ENCODE measurements around the gene KCNIP3. TPM values are rescaled to one million over a fixed set of nuclear protein-coding genes. Genes with fewer than 3 reads are reported as not detected.

KCNIP3 gene
- total and polyA plus RNA-seq, 2 donors (not counting 1 experiment from before 2014, with no cell fraction given): not detected

DNA sequence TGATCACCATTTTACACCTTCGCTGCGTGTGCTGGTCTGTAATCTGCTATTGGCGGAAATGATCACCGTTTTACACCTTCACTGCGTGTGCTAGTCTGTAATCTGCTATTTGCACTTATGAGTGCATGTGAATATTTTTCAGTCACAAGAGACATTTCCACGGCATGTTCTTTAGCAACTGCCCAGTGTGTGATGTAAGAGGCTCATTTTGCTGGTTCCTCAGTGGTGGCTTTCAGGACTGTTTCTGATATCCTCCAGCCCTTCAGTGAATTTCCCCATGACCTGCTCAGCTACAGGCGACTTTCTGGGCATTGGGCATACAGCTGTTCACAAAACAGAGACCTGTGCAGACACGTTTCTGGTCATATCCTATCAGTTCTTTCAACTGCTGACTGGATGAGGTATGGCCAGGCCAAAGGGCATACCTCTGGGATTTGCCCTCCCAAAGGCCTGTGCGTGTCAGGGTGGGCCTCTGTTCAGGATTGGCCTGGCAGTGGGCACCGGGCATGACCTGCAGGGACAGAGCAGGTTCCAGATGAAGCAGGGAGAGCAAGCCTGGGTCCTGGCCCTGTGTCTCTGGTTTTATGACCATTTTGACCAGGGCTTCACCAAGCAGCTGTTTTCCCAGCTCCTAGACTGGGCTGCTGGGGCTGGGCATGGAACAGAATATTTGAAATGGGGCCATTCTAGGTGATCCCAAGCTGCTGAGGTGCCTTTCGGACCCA is 23.4 kb upstream of the KCNIP3 start:
- no peak overlapping the region for H2AFZ ChIP-seq (ENCODE audit: insufficient read depth, low read depth, low read length, poor library complexity, severe bottlenecking)
- intact Hi-C loops (cut with micrococcal nuclease): no loop called here
- ChIA-PET POLR2A (no interaction called here), CTCF (no interaction called here)
- H3K79me2 ChIP-seq (ENCODE audit: control insufficient read depth, insufficient read depth, low read length): no peaks in the 10 kb centered on the region
- Mint-ChIP-seq H3K27me3 (no peaks in the 10 kb centered on the region), H3K4me1 (no peaks in the 10 kb centered on the region), H3K27ac (no peak overlapping the region), H3K4me3 (no peak overlapping the region), H3K9me3 (ENCODE audit: insufficient read depth) (no peaks in the 10 kb centered on the region)
- no peak overlapping the region for H3K9ac ChIP-seq (ENCODE audit: low read length)
- no peaks in the 10 kb centered on the region for H3K36me3 ChIP-seq (replicated peaks in 1 of 2; ENCODE audit: control extremely low read depth in 1 of 2, control insufficient read depth in 1 of 2, extremely low read depth in 1 of 2, insufficient read depth in 2 of 2, low read length in 1 of 2)
- H3K9me3 ChIP-seq (ENCODE audit: control extremely low read depth in 1 of 3, control insufficient read depth in 2 of 3, insufficient read depth in 1 of 3, low read length in 2 of 3): no peaks in the 10 kb centered on the region
- no peaks in the 10 kb centered on the region for H3K27me3 ChIP-seq (replicated peaks in 1 of 4; ENCODE audit: control extremely low read depth in 1 of 4, control insufficient read depth in 3 of 4, insufficient read depth in 4 of 4, low read length in 3 of 4)
- no peaks in the 10 kb centered on the region for H3K4me1 ChIP-seq (ENCODE audit: control insufficient read depth in 2 of 2, insufficient read depth in 2 of 2, low read length in 2 of 2)
- H3K27ac ChIP-seq (ENCODE audit: low read length in 2 of 2): no peak overlapping the region
- TF ChIP-seq EZH2 (IDR thresholded peaks at IDR 0.05; ENCODE audit: borderline replicate concordance, insufficient read depth, low read depth, low read length, poor library complexity, severe bottlenecking): no peak
- TF ChIP-seq, protein P1, sequence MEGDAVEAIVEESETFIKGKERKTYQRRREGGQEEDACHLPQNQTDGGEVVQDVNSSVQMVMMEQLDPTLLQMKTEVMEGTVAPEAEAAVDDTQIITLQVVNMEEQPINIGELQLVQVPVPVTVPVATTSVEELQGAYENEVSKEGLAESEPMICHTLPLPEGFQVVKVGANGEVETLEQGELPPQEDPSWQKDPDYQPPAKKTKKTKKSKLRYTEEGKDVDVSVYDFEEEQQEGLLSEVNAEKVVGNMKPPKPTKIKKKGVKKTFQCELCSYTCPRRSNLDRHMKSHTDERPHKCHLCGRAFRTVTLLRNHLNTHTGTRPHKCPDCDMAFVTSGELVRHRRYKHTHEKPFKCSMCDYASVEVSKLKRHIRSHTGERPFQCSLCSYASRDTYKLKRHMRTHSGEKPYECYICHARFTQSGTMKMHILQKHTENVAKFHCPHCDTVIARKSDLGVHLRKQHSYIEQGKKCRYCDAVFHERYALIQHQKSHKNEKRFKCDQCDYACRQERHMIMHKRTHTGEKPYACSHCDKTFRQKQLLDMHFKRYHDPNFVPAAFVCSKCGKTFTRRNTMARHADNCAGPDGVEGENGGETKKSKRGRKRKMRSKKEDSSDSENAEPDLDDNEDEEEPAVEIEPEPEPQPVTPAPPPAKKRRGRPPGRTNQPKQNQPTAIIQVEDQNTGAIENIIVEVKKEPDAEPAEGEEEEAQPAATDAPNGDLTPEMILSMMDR (IDR thresholded peaks at IDR 0.05): no peak
- H3K4me2 ChIP-seq (replicated peaks; ENCODE audit: low read depth, low read length, poor library complexity, severe bottlenecking): no peak overlapping the region
- WGBS (ENCODE audit: insufficient coverage): 87% methylated on average over 9 of the region's 11 CpGs
- no peaks in the 10 kb centered on the region for H4K20me1 ChIP-seq (ENCODE audit: control insufficient read depth, insufficient read depth, low read length, poor library complexity, severe bottlenecking)
- ATAC-seq (ENCODE audit: low read depth): no peak
- H3K4me3 ChIP-seq (ENCODE audit: control extremely low read depth in 1 of 5, extremely low read depth in 1 of 5, insufficient read depth in 1 of 5, low read depth in 2 of 5, low read length in 4 of 5): no peak overlapping the region
- no peak for DNase-seq

DNA sequence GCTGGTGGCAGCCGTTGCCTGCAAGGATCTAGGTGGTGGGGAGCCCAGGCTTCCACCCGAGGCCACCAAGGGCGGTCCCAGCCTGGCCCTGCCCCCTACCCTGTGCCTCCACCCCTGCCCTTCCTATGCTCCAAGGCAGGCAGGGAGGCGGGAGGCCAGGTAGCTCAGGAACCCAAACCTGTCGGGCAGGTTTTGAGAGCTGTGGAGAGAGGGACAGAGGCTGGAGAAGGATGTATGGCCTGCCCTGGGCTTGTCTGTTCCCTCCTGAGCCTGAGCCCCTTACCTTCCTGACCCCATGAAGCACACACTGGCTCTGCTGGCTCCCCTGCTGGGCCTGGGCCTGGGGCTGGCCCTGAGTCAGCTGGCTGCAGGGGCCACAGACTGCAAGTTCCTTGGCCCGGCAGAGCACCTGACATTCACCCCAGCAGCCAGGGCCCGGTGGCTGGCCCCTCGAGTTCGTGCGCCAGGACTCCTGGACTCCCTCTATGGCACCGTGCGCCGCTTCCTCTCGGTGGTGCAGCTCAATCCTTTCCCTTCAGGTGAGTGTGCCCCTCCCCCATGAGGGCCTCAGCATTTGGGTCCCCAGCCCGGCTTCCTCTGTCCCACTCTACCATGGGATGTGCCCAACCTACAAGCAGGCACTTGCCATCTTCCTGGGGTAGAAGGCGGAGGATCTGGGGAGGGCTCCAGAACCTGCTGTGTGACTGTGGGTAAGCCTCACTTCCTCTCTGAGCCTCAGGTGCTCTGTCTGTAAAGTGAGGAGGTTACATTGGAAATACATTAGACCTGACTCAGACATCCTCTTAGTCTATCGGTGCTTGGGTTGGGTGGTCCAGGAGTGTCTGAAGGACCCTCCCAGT is 22.6 kb upstream of the KCNIP3 start, which contains the start of gene PROM2:
PROM2 (plus strand) TSS at position 159 of the 860 bp plus-strand sequence; CDS start at position 296, 137 bp downstream.
- no peak within 1 kb of the TSS for H3K4me2 ChIP-seq (replicated peaks; ENCODE audit: low read depth, low read length, poor library complexity, severe bottlenecking)
- Mint-ChIP-seq H3K27ac (no peak within 1 kb of the TSS), H3K27me3 (no peaks in the 10 kb centered on the region), H3K9me3 (ENCODE audit: insufficient read depth) (no peaks in the 10 kb centered on the region), H3K4me1 (no peaks in the 10 kb centered on the region), H3K4me3 (no peak within 1 kb of the TSS)
- 92% methylated on average over 14 of the region's 17 CpGs for WGBS (ENCODE audit: insufficient coverage)
- H3K9ac ChIP-seq (ENCODE audit: low read length): no peak within 1 kb of the TSS
- H3K79me2 ChIP-seq (ENCODE audit: control insufficient read depth, insufficient read depth, low read length): no peaks in the 10 kb centered on the region
- peaks cover 0 to 2% (median 0%) of the 10 kb centered on the region in 3 donors for H3K9me3 ChIP-seq (ENCODE audit: control extremely low read depth in 1 of 3, control insufficient read depth in 2 of 3, insufficient read depth in 1 of 3, low read length in 2 of 3)
- no peaks in the 10 kb centered on the region for H4K20me1 ChIP-seq (ENCODE audit: control insufficient read depth, insufficient read depth, low read length, poor library complexity, severe bottlenecking)
- DNase-seq (no peak), ATAC-seq (ENCODE audit: low read depth) (no peak)
- ChIA-PET POLR2A (no interaction called here), CTCF (no interaction called here)
- H2AFZ ChIP-seq (ENCODE audit: insufficient read depth, low read depth, low read length, poor library complexity, severe bottlenecking): no peak within 1 kb of the TSS
- intact Hi-C loops (cut with micrococcal nuclease): no loop called here
- TF ChIP-seq, protein P1 (IDR thresholded peaks at IDR 0.05): no peak
- TF ChIP-seq EZH2 (IDR thresholded peaks at IDR 0.05; ENCODE audit: borderline replicate concordance, insufficient read depth, low read depth, low read length, poor library complexity, severe bottlenecking): no peak
- no peak within 1 kb of the TSS for H3K4me3 ChIP-seq (ENCODE audit: control extremely low read depth in 1 of 5, extremely low read depth in 1 of 5, insufficient read depth in 1 of 5, low read depth in 2 of 5, low read length in 4 of 5)
- H3K27ac ChIP-seq (ENCODE audit: low read length in 2 of 2): no peak within 1 kb of the TSS
- no peaks in the 10 kb centered on the region for H3K4me1 ChIP-seq (ENCODE audit: control insufficient read depth in 2 of 2, insufficient read depth in 2 of 2, low read length in 2 of 2)
- H3K27me3 ChIP-seq (replicated peaks in 1 of 4; ENCODE audit: control extremely low read depth in 1 of 4, control insufficient read depth in 3 of 4, insufficient read depth in 4 of 4, low read length in 3 of 4): no peaks in the 10 kb centered on the region
- no peaks in the 10 kb centered on the region for H3K36me3 ChIP-seq (replicated peaks in 1 of 2; ENCODE audit: control extremely low read depth in 1 of 2, control insufficient read depth in 1 of 2, extremely low read depth in 1 of 2, insufficient read depth in 2 of 2, low read length in 1 of 2)

Data from B cell (primary cell).